Measurements from ENCODE around the gene GRM2. TPM values are rescaled to one million over a fixed set of nuclear protein-coding genes. Genes with fewer than 3 reads are reported as not detected.

GRM2 gene
- total and polyA plus RNA-seq, 2 of the 8 experiments (the other 6 are each of a cell fraction or from before 2014, with no cell fraction given): 3.9 to 10.5 TPM

GRCh38 chr3:51676102-51676640 lies 30.7 kb upstream of the GRM2 start (continued):
- no peak for TF ChIP-seq FOSL1 (IDR thresholded peaks at IDR 0.05; ENCODE audit: insufficient read depth, low read depth, low read length)
- TF ChIP-seq GTF2F1 (IDR thresholded peaks at IDR 0.05; ENCODE audit: borderline replicate concordance, low read depth, low read length): no peak
- TF ChIP-seq SUZ12 (IDR thresholded peaks at IDR 0.05; ENCODE audit: low read length): no peak
- no peak for TF ChIP-seq EZH2 (IDR thresholded peaks at IDR 0.05; ENCODE audit: low read depth, low read length, severe bottlenecking)
- no peak for TF ChIP-seq ZNF274 (IDR thresholded peaks at IDR 0.05; ENCODE audit: borderline replicate concordance, extremely low read depth, low read length)
- TF ChIP-seq CTBP2 (IDR thresholded peaks at IDR 0.05; ENCODE audit: borderline replicate concordance, insufficient read depth, insufficient read length, low read length): no peak
- TF ChIP-seq SRF (IDR thresholded peaks at IDR 0.05; ENCODE audit: low read depth, low read length): no peak

All from H1 (cell line).